B cell (primary cell): Measurements from ENCODE around the gene CORO2A. TPM values are rescaled to one million over a fixed set of nuclear protein-coding genes. Genes with fewer than 3 reads are reported as not detected.

Source experiments
- ATAC-seq: fragments of 200-7000 bp; cut with Tn5 transposase; one replicate; pipeline ENCODE4 v1.10.0; 2021; ENCODE audit warnings: low read depth, mild to moderate bottlenecking, moderate number of reproducible peaks, moderate library complexity
- CTCF ChIA-PET: fragments of 350-600 bp; sonication (Branson Sonifier 250); formaldehyde crosslinking; loops from one replicate; lab custom pipeline; 2021; ENCODE audit warnings: antibody characterized with exemption, inconsistent platforms; lab: Charles Lee
- POLR2A ChIA-PET: fragments of 350-600 bp; sonication (Branson Sonifier 250); formaldehyde crosslinking; loops from one replicate; lab custom pipeline; 2021; ENCODE audit warnings: antibody characterized with exemption; lab: Charles Lee
- DNase-seq: peaks from one replicate; pipeline ENCODE4 v3.0.0; 2013
- H2AFZ ChIP-seq: 2 replicates; pipeline ENCODE4 v1.6.1; 2012; ENCODE audit warnings: mild to moderate bottlenecking, low read depth, low read length; ENCODE audit not compliant: insufficient read depth, poor library complexity, severe bottlenecking
- H3K27ac ChIP-seq, 2 donors: 1 replicate in 1 of 2; 2 replicates in 1 of 2; pipeline ENCODE4 v1.5.1; 2012 to 2013; ENCODE audit warnings: low read length in 2 of 2, mild to moderate bottlenecking in 2 of 2, moderate library complexity in 1 of 2
- H3K27me3 ChIP-seq, 4 experiments: fragments of 200-600 bp in 1 of 4; sonication (generic) in 1 of 4; replicated peaks in 1 of 4; 1 replicate in 2 of 4; 2 replicates in 2 of 4; pipeline versions ENCODE4 v1.6.1 to v1.7.0; 2013 to 2016; ENCODE audit warnings: low read length in 3 of 4, mild to moderate bottlenecking in 2 of 4, mixed read lengths in 1 of 4, moderate library complexity in 1 of 4; ENCODE audit not compliant: insufficient read depth in 4 of 4, control insufficient read depth in 3 of 4; ENCODE audit errors: control extremely low read depth in 1 of 4
- H3K36me3 ChIP-seq, 2 experiments: replicated peaks in 1 of 2; 1 replicate in 1 of 2; 2 replicates in 1 of 2; pipeline versions ENCODE4 v1.6.1 to v1.7.1; 2013; ENCODE audit warnings: low read length in 1 of 2; ENCODE audit not compliant: insufficient read depth in 2 of 2, control insufficient read depth in 1 of 2; ENCODE audit errors: control extremely low read depth in 1 of 2, extremely low read depth in 1 of 2
- H3K4me1 ChIP-seq, 2 donors: fragments of 200-600 bp in 1 of 2; sonication (generic) in 1 of 2; 1 replicate in 1 of 2; 2 replicates in 1 of 2; pipeline versions ENCODE4 v1.5.1 to v1.6.1; 2013 to 2017; ENCODE audit warnings: low read length in 2 of 2; ENCODE audit not compliant: control insufficient read depth in 2 of 2, insufficient read depth in 2 of 2
- H3K4me2 ChIP-seq: replicated peaks from 2 replicates; pipeline ENCODE3; 2012; ENCODE audit warnings: mild to moderate bottlenecking, low read depth, low read length; ENCODE audit not compliant: poor library complexity, severe bottlenecking
- H3K4me3 ChIP-seq, 5 experiments: fragments of 200-600 bp in 1 of 5; sonication (generic) in 1 of 5; 1 replicate in 3 of 5; 2 replicates in 2 of 5; pipeline versions ENCODE4 v1.5.1 to v1.7.0; 2011 to 2016; ENCODE audit warnings: low read length in 4 of 5, mild to moderate bottlenecking in 4 of 5, low read depth in 2 of 5, control low read depth in 1 of 5, moderate library complexity in 1 of 5; ENCODE audit not compliant: insufficient read depth in 1 of 5; ENCODE audit errors: control extremely low read depth in 1 of 5, extremely low read depth in 1 of 5
- H3K79me2 ChIP-seq: fragments of 200-600 bp; sonication (generic); one replicate; pipeline ENCODE4 v1.6.0; 2016; ENCODE audit warnings: low read length; ENCODE audit not compliant: control insufficient read depth, insufficient read depth
- H3K9ac ChIP-seq: fragments of 200-600 bp; sonication (generic); 2 replicates; pipeline ENCODE4 v1.6.1; 2017; ENCODE audit warnings: mild to moderate bottlenecking, low read length, moderate library complexity
- H3K9me3 ChIP-seq, 3 donors: one replicate each; pipeline versions ENCODE4 v1.6.1 to v1.7.1; 2013; ENCODE audit warnings: low read length in 2 of 3; ENCODE audit not compliant: control insufficient read depth in 2 of 3, insufficient read depth in 1 of 3; ENCODE audit errors: control extremely low read depth in 1 of 3
- H4K20me1 ChIP-seq: 2 replicates; pipeline ENCODE4 v1.6.0; 2012; ENCODE audit warnings: mild to moderate bottlenecking, low read length; ENCODE audit not compliant: insufficient read depth, control insufficient read depth, poor library complexity, severe bottlenecking
- H3K27ac Mint-ChIP-seq: one replicate; pipeline ENCODE4 v1.8.0; 2021; ENCODE audit warnings: mixed read lengths
- H3K27me3 Mint-ChIP-seq: one replicate; pipeline ENCODE4 v1.8.0; 2021; ENCODE audit warnings: mixed read lengths
- H3K4me1 Mint-ChIP-seq: one replicate; pipeline ENCODE4 v1.8.0; 2021; ENCODE audit warnings: mixed read lengths
- H3K4me3 Mint-ChIP-seq: one replicate; pipeline ENCODE4 v1.8.0; 2021; ENCODE audit warnings: mixed read lengths
- H3K9me3 Mint-ChIP-seq: one replicate; pipeline ENCODE4 v1.8.0; 2022; ENCODE audit warnings: mixed read lengths; ENCODE audit not compliant: insufficient read depth
- CTCF ChIP-seq: fragments of 200-600 bp; IDR thresholded peaks from one replicate; pipeline ENCODE4 v1.8.0; 2022; ENCODE audit warnings: antibody characterized with exemption, mild to moderate bottlenecking
- EZH2 ChIP-seq: IDR thresholded peaks from 2 replicates; pipeline ENCODE4 v1.6.1; 2012; ENCODE audit warnings: borderline replicate concordance, low read depth, mild to moderate bottlenecking, moderate library complexity, low read length; ENCODE audit not compliant: insufficient read depth, poor library complexity, severe bottlenecking
- WGBS: methylation state at CpG from one replicate; pipeline ENCODE4 v1.1.5; 2013; ENCODE audit warnings: missing lambda C conversion rate; ENCODE audit not compliant: insufficient coverage; 5-methylcytosine and 5-hydroxymethylcytosine counted together
- intact Hi-C: fragments of 100-400 bp; cut with micrococcal nuclease; formaldehyde crosslinking; loops from one replicate; pipeline ENCODE4 v1.10.0; 2022
- polyA plus RNA-seq: library from polyadenylated mRNA; depleted of rRNA; stranded (reverse); fragments of >200 nt; gene quantifications from 2 replicates; pipeline ENCODE4 v1.2.3, GENCODE V29; 2012
- total RNA-seq, 2 donors: library from RNA; stranded (reverse); fragments of 120-200 nt in 1 of 2; gene quantifications; 1 replicate in 1 of 2; 2 replicates in 1 of 2; pipeline versions ENCODE4 v1.2.3 to v1.2.4, GENCODE V29; 2013 to 2022

The CORO2A gene
- total and polyA plus RNA-seq, 2 donors (not counting 1 experiment from before 2014, with no cell fraction given): 1.1 to 2.0 TPM

GRCh38 chr9:98095401-98095800 is 97.0 kb downstream of the CORO2A start:
- no peak for TF ChIP-seq CTCF
- TF ChIP-seq EZH2: no peak
- Histone ChIP-seq H3K4me3 (no peak overlapping the region), H3K36me3 (peaks cover 0 to 20% of the 10 kb centered on the region in 2 experiments), H3K27me3 (no peaks in the 10 kb centered on the region), H3K9ac (no peak overlapping the region), H2AFZ (no peak overlapping the region), H3K4me2 (no peak overlapping the region), H3K79me2 (peaks cover 38% of the 10 kb centered on the region), H3K4me1 (peaks cover 26 to 27% of the 10 kb centered on the region in 2 donors), H3K9me3 (no peaks in the 10 kb centered on the region), H4K20me1 (no peaks in the 10 kb centered on the region), H3K27ac (no peak overlapping the region)
- Mint-ChIP-seq H3K4me1 (peaks cover 28% of the 10 kb centered on the region), H3K4me3 (no peak overlapping the region), H3K27ac (no peak overlapping the region), H3K9me3 (no peaks in the 10 kb centered on the region), H3K27me3 (no peaks in the 10 kb centered on the region)
- DNase-seq: no peak
- ChIA-PET CTCF (interaction anchor here (1.4 kb wide), 1 partner anchor 171 kb away, joined by 3 read pairs; no protein-coding TSS in a partner anchor), POLR2A (no interaction called here)
- no peak for ATAC-seq
- intact Hi-C loops: no loop called here
- 97% methylated on average over 5 of the region's 7 CpGs for WGBS

GRCh38 chr9:98094851-98095250 is 97.6 kb downstream of the CORO2A start:
- H3K9me3 ChIP-seq: no peaks in the 10 kb centered on the region
- ChIA-PET CTCF (no interaction called here), POLR2A (no interaction called here)
- intact Hi-C loops: no loop called here
- ATAC-seq: no peak
- TF ChIP-seq EZH2: no peak
- no peak for TF ChIP-seq CTCF
- H3K4me3 ChIP-seq: no peak overlapping the region
- no peaks in the 10 kb centered on the region for H3K9me3 Mint-ChIP-seq
- H3K27me3 Mint-ChIP-seq: no peaks in the 10 kb centered on the region
- no peaks in the 10 kb centered on the region for H4K20me1 ChIP-seq
- peaks cover 0 to 20% of the 10 kb centered on the region in 2 experiments for H3K36me3 ChIP-seq
- H2AFZ ChIP-seq: no peak overlapping the region
- no peak overlapping the region for H3K27ac Mint-ChIP-seq
- H3K4me1 ChIP-seq: peaks cover 22% of the 10 kb centered on the region in 2 donors
- H3K27ac ChIP-seq: no peak overlapping the region
- 98% methylated on average over 14 of the region's 16 CpGs for WGBS
- H3K79me2 ChIP-seq: peaks cover 34% of the 10 kb centered on the region
- no peaks in the 10 kb centered on the region for H3K27me3 ChIP-seq
- H3K9ac ChIP-seq: no peak overlapping the region
- H3K4me3 Mint-ChIP-seq: no peak overlapping the region
- H3K4me1 Mint-ChIP-seq: peaks cover 23% of the 10 kb centered on the region
- no peak overlapping the region for H3K4me2 ChIP-seq
- DNase-seq: no peak
